ENCODE results near the gene TTC9B.
"Not testable (repeated sequence)": the region's sequence is repeated elsewhere in the genome, so short reads cannot be mapped to it uniquely, and the experiment has no call there.

Gene TTC9B

DNA sequence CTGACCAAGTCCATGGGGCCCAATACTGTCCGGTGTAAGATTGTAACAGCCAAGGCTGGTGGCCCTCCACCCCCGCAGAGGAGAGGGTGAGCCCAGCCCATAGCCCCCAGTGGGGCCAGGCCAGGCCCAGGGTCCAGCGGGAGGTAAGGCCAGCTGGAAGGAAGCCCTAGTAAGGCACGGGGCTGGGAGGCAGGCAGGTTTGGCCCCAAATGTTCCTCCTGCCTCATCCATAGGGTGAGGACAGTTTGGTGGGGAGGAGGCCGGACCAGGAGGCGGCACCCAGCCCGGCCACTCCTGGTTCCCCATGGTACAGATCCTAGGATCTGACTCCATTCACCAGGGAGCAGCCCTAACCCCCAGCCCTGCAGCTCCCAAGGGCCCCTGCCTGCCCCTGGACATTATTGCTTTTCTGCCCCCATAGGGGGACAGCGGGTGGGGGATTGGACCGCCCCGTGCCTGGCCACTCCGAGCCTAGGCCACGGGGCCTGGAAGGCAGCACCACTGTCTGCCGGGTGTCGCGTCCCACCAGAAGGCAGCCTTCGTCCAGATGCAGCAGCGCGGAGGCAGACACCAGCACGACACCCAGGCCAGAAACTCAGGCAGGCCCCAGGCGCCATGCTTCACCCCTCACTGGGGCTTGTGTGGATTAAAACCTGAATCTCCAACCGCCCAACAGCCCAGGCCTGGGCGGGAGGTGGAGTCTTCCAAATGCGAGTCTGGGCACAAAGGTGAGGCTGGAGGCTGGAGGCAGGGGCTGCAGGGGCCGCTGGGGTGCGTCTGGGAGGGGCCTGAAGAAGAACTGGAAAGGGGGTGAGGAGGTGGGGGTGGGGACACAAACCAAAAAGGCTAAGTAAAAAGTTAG, 15.0 kb upstream of the TTC9B start:
- DNase-seq (ENCODE audit: low spot score): no peak

DNA sequence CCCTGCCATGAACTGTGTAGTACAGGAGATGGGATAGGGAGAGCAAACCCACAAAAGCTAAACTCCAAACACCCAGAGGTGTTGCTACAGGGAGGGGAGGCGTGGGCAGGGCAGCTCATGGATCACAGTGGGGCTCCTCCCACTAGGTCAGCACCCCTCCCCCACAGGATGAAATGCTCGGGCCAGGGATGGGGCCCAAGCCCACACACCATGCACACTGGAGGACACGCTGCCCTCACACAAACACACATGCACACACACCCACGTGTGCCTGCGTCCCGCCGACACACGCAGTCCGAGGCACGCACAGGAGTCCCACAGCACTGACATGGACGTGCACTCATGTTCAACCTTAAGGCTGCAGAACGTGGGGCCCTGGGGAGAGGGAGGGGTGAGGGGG, 14.3 kb upstream of the TTC9B start:
- no peak for DNase-seq (ENCODE audit: low spot score)

DNA sequence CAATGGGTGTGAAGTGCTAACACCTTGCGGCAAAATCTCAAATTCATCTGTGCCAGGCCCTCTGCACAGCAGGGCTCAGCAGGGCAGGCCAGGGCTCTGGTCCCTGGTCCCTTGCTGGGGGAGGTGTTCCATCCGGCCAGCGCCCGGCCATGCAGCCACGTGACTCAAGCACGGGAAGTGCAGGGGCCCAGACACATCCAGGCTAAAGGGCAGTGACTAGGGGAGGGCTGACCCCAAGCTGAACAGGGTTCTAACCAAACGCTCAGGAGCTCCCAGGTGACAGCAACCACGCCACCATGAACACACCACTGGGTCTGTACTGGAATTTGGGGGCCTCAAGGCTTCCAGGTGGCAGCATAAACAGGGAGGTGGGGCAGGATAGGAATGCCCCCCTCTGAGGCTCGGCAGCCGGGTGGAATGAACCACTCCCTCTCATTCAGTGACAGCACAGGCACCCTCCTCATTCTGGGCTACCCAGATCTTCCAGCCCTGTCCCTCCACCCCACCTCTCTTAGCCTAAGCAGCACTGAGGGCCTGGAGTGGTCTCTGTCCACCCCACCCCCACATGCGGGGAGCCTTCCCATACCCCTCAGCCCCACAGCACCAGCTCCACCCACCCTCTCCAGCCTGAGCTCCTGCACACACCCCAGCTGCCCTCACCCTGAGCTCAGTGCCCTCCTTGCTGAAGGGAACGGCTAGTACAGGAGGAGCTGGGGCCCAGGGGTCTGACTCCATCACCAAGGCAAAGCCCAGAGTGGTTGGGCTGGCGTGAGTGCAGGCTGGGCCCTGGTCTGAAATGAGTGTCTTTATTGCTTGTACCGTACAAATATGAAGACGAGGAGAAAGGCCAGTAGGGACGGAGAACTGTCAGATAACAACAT, 13.6 kb upstream of the TTC9B start:
- DNase-seq (ENCODE audit: low spot score): peak; percentile 60

DNA sequence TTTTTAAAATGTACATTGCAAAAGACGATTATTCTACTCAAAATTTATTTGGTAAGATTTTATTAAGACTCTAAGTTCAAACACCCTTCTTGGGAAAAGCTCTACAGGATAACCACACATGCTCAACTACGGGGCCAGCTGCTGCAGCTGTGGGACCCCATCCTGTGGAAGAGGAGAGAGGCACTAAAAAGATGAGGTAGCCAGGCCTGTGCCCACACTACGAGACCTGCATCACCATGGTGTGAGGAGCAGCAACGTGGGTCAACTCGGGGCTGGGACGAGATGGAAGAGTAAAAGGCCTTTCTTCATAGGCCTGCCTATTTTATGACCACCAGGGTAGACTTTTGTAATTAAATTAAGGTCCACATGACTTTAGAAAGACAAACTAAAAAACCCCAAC, 12.9 kb upstream of the TTC9B start:
- DNase-seq (ENCODE audit: low spot score): no peak

DNA sequence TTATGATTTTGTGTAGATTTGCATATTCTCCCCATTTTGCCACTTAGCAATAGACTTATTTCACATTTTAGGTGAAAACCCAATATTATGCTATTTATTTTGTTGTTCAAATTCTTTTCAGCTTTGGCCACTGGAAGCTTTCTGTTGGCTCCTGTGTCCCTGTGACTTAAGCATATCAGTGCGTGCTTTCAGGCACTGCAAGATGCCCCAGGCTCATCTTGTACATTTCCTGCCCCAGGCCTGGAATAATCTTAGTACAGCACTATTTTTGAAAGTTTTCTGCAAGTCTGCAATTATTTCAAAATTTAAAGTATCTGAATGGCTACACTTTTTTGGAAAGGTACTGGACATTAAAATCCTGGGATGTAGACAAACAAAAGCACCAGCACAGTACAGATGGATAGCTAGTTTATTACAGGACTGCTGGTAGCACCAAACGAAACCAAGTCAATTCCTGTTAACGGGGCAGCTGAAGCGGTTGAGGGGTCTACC, 11.8 kb upstream of the TTC9B start:
- DNase-seq (ENCODE audit: low spot score): no peak

DNA sequence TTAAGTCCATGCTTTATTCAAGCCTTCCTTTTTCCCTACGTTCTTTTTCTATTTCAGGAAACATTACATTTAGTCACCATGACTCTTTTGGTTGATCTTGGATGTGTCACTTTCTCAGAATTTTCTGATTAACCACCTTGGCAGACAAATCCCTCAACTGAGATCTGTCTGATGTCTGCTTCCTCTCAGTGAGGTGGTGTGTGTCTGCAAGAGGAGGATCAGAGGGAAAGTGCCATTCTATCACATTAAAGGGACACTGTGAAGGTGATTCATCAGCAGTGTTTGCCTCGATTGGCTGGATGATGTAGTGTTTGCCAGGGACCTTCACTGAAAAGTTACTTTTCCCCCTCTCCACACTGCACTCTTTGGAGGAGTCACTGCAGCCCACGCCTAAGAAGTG, 11.3 kb upstream of the TTC9B start:
- peak; percentile 82 for DNase-seq (ENCODE audit: low spot score)

DNA sequence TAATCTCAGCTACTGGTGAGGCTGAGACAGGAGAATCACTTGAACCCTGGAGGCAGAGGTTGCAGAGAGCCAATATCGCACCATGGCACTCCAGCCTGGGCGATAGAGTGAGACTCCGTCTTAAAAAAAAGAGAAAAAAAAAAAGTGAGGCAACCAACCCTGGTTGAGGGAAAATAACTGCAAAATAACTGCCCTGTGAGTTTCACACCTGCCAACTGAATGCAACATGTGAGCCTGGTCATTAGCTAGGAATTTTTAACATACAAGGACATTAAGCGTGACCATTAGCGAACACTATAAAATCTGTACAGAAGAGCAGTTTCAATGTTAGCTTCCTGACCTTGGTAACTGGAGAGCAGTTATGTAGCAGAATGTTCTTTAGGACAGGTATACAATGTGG, 10.7 kb upstream of the TTC9B start:
- no peak for DNase-seq (ENCODE audit: low spot score)

DNA sequence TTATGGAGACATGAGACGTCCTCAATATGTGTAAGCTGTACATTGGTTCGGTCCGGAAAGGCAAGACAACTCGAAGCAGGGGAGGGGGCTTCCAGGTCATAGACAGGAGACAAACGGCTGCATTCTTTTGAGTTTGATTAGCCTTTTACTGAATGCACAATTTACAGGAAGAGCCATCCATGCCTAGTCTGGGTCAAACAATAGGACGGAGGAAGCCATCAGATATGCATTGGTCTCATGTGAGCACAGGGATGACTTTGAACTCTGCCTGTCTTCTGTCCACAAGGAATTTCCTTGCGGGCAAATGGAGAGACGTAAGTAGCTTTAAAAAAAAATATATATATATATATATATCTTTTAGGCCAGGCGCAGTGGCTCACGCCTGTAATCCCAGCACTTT, 10.2 kb upstream of the TTC9B start:
- DNase-seq (ENCODE audit: low spot score): peak; percentile 36

DNA sequence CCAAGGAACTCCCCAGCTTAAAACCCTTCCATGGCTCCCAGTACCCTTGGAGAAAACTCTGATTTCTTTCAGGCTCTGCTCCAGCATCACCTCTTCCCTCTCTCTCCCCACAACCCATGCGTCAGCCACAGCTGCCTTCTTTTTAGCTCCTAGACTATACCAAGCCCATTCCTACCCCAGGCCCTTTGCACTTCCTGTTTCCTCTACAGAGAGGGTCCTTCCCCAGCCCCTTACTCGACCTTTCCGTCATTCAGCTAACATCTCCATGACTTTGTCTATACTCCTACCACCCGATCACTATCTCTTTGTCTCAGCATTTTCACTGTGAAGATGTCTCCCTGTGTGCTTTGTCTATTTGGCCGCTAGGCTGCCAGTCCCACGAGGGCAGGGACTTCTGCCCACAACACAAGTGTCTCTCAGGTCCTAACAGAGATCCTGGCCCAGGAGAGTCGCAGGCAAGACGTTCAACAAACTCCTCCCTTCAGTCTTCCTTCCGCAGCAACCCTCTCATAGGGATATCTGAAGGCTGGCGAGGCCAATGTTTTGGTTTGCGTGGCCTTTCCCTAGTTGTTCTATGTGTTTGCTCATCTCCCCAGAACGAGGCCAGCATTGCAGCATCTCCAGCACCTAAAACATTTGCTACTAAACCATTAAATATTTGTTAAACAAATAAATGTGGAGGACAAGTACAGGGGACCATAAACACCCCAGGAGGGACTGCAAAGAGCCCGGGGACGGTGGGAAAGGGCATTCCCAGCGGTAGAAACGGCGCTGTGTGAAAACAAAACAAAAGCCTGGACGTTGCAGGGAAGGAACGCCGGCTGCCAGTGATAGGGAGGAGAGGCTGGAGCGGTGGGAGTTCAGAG, 7.5 kb upstream of the TTC9B start:
- no peak for DNase-seq (ENCODE audit: low spot score)

DNA sequence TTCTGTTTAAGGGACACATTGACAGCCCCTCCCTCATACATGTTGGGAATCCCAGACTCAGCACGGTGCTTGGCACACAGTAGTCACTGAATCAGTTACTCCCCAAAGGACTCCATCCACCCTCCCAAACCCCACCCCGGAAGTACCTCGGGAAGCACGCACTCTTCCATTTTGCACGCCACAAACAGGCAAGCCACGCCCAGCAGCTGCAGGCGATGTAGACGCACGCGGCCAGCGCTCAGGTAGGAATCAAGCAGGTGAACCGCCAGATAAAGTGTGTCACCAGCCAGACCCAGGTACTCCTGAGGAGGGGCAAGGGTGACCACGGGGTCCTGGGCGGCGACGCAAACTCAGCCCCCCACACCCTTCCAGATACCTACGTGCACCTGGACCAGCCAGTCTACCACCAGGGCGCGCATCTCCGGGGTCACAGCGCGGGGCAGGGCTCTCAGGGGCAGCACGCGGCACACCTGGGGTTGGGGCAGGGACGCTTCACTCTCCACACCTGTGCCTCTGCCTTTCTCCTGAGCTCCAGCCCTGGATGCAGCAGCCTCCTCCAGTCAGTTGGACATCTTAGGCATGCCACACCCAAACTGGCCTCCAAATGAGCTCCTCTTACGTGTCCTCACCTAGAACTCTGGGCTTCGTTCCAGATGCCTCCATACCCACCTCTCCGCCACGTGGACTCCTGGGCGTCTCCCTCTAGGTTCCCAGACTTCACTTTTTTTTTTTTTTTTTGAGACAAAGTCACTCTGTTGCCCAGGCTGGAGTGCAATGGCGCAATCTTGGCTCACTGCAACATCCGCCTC, 6.4 kb upstream of the TTC9B start:
- no peak for DNase-seq (ENCODE audit: low spot score)

DNA sequence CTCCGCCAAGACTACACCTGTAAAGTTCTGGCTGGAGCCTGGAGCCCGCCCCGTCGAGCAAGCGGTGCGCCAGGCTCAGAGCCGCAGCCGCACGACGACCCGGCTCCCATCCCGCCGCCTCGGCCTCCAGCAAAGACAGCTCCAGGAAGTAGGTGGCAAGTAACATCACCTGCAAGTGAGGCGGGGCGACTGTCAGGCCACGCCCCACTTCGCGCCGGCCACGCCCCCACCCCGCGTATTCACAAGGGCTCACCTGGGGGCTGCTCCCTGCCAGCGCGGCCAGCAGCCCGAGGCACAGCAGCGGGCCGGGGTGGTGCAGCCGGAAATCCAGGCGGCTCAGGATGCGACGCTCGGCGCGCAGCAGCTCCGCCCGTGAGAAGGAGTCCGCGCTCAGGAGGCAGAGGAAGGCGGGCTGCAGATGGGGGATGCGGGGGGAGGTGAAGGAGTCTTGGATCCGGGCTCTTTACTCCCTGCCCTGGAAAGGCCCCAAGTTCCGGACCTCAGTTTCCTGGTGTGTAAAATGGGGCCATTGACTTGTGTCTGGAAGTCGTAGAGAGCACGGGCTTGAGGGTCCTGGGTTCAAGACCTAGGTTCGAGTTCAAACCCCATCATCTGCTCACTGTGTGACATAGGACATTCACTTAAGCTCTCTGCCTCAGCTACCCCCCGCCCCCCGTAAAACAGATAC, 5.1 kb upstream of the TTC9B start:
- no peak for DNase-seq (ENCODE audit: low spot score)

DNA sequence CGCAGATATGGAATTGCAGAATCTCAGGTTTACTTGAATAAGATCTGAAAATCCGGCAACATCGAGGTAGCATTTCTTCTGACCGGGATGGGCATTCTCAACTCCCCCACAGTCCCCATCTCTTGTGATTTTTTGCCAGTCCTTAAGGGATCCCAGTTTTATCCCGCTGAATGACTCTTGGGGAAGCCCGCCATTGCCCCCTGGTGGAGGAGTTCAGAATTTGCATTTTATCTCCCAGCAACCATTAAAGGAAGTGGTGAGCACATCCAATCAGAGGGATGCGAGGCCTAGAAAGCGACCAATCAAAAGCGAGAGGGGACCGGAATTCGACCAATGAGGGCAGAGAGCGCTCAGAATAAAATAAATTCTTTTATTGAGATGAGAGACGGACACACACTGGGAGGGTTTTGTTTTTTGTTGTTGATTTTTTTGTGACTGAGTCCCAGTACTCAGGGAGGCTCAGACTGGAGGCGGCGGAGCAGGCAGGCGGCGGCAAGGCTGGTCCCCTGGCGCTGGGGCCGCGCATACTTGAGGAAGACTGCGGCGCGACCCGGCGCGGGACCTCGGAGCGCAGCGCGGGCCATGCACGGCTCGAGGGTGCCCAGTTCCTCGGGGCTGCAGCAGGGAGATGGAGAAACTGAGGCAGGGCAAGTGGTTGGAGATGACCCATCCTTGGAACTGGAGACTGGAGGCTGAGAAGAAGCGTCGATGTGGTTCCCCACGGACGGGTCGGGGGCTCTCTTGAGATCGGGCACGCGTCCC, 3.9 kb upstream of the TTC9B start:
- peak; percentile 95 for DNase-seq (ENCODE audit: low spot score)

DNA sequence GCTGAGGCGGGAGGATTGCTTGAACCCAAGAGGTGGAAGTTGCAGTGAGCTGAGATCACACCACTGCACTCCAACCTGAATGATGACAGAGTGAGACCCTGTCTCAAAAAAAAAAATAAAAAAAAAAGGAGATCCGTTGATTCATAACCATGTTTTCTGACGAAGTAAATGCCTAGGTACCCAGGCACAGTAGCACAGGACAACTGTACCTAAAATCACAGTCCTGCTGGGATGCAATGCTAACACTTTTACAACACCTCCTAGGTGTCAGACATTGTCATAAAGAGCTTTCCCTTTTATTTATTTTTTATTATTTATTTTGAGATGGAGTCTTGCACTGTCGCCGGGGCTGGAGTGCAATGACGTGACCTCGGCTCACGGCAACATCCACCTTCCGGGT, 2.5 kb upstream of the TTC9B start:
- DNase-seq (ENCODE audit: low spot score): no peak

DNA sequence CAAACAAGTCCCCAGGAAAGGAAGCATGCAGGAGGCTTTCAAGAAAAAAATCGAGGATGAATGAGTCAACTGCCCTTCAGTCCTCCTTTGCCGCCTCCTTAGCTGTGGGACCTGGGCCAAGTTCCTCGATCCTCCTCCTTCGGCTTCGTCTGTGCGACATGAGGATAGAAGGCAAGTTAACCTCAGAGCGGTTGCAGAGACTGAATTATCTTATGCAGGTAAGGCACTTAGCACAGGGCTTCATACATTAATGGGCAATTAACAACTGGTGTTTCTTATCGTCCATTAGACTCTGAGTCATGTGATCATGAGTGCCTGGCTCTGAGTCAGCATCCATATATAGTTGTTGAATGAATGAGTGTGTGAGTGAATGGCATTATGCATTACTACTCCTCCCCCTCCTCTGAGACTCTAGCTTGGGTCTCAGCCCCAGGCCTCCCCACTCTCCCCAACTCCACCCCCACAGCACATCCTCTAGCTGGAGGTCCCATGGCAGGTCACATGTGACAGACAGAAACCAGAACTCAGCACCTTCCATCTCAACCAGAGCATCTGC, 1.6 kb upstream of the TTC9B start:
- DNase-seq (ENCODE audit: low spot score): peak; percentile 81

DNA sequence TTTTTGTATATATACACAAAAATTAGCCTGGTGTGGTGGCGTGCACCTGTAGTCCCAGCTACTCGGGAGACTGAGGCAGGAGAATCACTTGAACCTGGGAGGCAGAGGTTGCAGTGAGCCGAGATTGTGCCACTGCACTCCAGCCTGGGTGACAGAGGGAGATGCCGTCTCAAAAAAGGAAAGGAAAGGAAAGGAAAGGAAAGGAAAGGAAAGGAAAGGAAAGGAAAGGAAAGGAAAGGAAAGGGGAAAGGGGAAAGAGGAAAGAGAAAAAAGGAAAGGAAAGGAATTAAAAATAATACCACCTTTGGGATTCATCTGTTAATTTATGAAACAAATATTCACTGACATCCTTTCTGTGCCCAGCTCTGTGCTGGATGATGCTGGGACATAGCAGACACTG, 845 bp upstream of the TTC9B start:
- not testable (repeated sequence) for DNase-seq (ENCODE audit: low spot score)

DNA sequence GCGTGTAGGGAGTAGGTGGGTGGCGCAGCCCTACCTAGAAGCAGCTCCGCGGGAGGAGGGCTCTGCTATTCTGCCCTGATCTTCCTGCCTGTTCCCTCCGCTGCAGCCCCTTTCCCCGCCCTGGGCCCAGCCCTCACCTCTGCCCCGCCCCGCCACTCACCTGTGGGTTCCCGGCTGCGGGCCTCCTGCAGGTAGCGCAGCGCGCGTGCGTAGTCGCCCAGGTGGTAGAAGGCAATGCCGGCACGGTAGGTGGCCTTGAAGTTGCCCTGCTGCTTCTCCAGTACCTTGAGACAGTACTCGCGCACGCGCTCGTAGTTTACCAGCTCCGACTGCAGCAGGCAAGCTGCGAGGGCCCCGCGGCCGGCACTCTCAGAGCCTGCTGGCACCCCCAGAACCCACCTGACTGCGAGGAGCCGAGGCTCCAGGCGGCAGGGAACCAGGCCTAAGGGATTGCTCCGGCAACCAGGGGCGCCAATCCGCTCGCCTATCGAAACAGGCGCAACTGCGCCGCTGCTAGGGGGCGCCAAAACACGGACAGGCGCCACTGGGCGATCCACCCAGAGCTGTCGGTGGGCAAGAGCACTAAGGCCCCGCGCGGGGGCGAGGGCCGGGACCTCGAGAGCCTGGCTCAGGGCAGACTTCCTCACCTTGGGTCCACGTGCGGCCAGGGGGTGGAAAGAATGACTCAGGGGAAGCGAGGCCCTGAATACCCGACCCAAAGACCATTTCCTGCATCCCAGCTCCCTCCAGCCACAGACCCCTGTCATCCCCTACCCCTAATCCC, 965 bp downstream of the TTC9B start:
- no peak for DNase-seq (ENCODE audit: low spot score)

DNA sequence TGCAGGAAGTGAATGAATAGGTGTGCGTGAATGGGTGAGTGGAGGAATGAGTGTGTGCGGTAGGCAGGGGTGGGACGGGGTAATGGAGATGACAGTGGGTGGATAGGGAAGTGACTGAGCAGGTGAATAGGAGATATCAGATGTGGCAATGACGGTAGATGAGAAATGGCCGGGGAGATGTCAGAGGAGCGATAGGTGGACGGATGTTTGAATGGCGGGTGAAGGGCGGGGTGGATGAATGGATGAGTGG, 1.5 kb downstream of the TTC9B start:
- no peak for DNase-seq (ENCODE audit: low spot score)

DNA sequence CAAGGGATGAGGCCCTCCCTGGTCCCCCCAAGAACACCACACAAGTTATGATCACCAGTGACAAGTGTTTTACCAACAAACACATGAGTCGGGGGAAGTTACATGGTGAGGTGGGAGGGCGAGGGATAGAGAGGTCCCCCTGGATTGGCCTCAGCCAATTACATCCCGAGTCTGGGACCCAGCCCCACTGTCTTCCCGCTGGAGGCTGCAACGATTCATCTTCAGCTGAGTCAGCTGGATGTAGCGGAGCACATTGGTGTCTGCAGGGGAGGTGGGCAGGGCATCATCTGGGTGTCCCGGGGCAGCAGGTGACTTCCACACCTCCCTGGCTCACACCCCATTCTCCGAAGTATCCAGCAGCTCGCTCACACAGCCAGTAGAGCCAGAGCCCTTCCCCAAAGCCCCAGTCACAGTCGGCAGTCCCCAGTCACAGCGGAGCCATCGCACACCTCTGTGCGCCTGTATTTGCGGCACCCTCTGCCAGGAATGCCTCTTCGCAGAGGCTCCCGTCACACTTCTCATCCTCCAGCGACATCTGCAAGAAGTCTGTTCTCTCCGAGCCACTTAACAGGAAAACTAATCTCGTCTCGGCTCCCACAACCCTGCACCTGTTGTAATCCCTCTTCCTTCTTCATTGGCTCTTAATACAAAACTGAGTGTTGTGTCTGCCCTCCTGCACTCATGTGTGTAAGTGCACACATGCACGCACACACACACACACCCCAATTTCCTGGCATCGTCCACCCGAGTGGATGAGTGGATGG, 2.0 kb downstream of the TTC9B start:
- no peak for DNase-seq (ENCODE audit: low spot score)

Measured in kidney capillary endothelial cell (primary cell).